HG03108 (cell line): Measurements from ENCODE around the gene RAB11FIP4.

Source experiments
- ATAC-seq: cut with Tn5 transposase; IDR thresholded peaks from one replicate; pipeline ENCODE4 v1.9.1; 2021; ENCODE audit warnings: moderate library complexity; ENCODE audit not compliant: unreplicated experiment

RAB11FIP4 gene

GRCh38 chr17:31582151-31582907, 190.9 kb downstream of the RAB11FIP4 start:
- no peak for ATAC-seq

GRCh38 chr17:31583772-31584356, 192.4 kb downstream of the RAB11FIP4 start:
- no peak for ATAC-seq

GRCh38 chr17:31584438-31585279, 193.2 kb downstream of the RAB11FIP4 start:
- no peak for ATAC-seq

GRCh38 chr17:31585280-31585630, 193.8 kb downstream of the RAB11FIP4 start:
- no peak for ATAC-seq

GRCh38 chr17:31586946-31587345, 195.5 kb downstream of the RAB11FIP4 start:
- ATAC-seq = no peak

- ATAC-seq = no peak
Measured at GRCh38 chr17:31587462-31587861, 196.0 kb downstream of the RAB11FIP4 start.
